DOHH2 (cell line): Measurements from ENCODE around the gene FAM118A.

ENCODE experiments used
- H3F3A ChIP-seq: fragments of 200-600 bp; sonication (generic), shearing (Covaris generic); 2 replicates; pipeline ENCODE4 v1.6.0; 2016; ENCODE audit warnings: antibody characterized with exemption, mild to moderate bottlenecking; ENCODE audit not compliant: control insufficient read depth, insufficient read depth
- H3K27ac ChIP-seq: fragments of 200-600 bp; sonication (generic); 2 replicates; pipeline ENCODE4 v1.5.1; 2014; ENCODE audit warnings: low read depth, mild to moderate bottlenecking, low read length, moderate library complexity
- H3K27me3 ChIP-seq: fragments of 200-600 bp; sonication (generic); 2 replicates; pipeline ENCODE4 v1.6.1; 2014; ENCODE audit warnings: mild to moderate bottlenecking, low read length, mixed read lengths; ENCODE audit not compliant: control insufficient read depth
- H3K36me3 ChIP-seq: fragments of 200-600 bp; sonication (generic); 2 replicates; pipeline ENCODE4 v1.6.1; 2014; ENCODE audit warnings: mild to moderate bottlenecking, low read length, moderate library complexity, mixed read lengths; ENCODE audit not compliant: control insufficient read depth
- H3K4me1 ChIP-seq: fragments of 200-600 bp; sonication (generic); 2 replicates; pipeline ENCODE4 v1.6.1; 2014; ENCODE audit warnings: mild to moderate bottlenecking, low read length, mixed read lengths; ENCODE audit not compliant: control insufficient read depth
- H3K4me2 ChIP-seq: fragments of 200-600 bp; sonication (generic); 2 replicates; pipeline ENCODE4 v1.6.0; 2014; ENCODE audit warnings: mild to moderate bottlenecking, low read length, moderate library complexity
- H3K4me3 ChIP-seq: fragments of 200-600 bp; sonication (generic); 2 replicates; pipeline ENCODE4 v1.5.1; 2014; ENCODE audit warnings: mild to moderate bottlenecking, low read length, mixed read lengths
- H3K79me2 ChIP-seq: fragments of 200-600 bp; sonication (generic); 2 replicates; pipeline ENCODE4 v1.6.1; 2014; ENCODE audit warnings: mild to moderate bottlenecking, low read length, mixed read lengths; ENCODE audit not compliant: control insufficient read depth
- H3K9me2 ChIP-seq: fragments of 200-600 bp; sonication (generic); replicated peaks from 2 replicates; pipeline ENCODE4 v1.6.1; 2014; ENCODE audit warnings: mild to moderate bottlenecking, low read length, mixed read lengths; ENCODE audit not compliant: control insufficient read depth
- H3K9me3 ChIP-seq: fragments of 200-600 bp; sonication (generic); 2 replicates; pipeline ENCODE4 v1.6.1; 2014; ENCODE audit warnings: antibody characterized with exemption, low read length, mixed read lengths; ENCODE audit not compliant: control insufficient read depth, insufficient read depth
- H4K20me1 ChIP-seq: fragments of 200-600 bp; sonication (generic); 2 replicates; pipeline ENCODE4 v1.6.0; 2014; ENCODE audit warnings: low read depth, mild to moderate bottlenecking, antibody characterized with exemption, low read length, moderate library complexity; ENCODE audit not compliant: control insufficient read depth, insufficient read depth
- EZH2phosphoT487 ChIP-seq: fragments of 200-600 bp; sonication (generic); IDR thresholded peaks from 2 replicates; pipeline ENCODE4 v1.6.1; 2017; ENCODE audit warnings: borderline replicate concordance, mild to moderate bottlenecking, antibody characterized with exemption, low read length, moderate library complexity, mixed read lengths
- TF ChIP-seq, protein P1 (sequence below): fragments of 200-600 bp; sonication (generic); IDR thresholded peaks from one replicate; pipeline ENCODE4 v1.5.1; 2014; ENCODE audit warnings: antibody characterized with exemption, mild to moderate bottlenecking, low read depth, low read length; ENCODE audit not compliant: poor library complexity, severe bottlenecking

FAM118A gene

DNA sequence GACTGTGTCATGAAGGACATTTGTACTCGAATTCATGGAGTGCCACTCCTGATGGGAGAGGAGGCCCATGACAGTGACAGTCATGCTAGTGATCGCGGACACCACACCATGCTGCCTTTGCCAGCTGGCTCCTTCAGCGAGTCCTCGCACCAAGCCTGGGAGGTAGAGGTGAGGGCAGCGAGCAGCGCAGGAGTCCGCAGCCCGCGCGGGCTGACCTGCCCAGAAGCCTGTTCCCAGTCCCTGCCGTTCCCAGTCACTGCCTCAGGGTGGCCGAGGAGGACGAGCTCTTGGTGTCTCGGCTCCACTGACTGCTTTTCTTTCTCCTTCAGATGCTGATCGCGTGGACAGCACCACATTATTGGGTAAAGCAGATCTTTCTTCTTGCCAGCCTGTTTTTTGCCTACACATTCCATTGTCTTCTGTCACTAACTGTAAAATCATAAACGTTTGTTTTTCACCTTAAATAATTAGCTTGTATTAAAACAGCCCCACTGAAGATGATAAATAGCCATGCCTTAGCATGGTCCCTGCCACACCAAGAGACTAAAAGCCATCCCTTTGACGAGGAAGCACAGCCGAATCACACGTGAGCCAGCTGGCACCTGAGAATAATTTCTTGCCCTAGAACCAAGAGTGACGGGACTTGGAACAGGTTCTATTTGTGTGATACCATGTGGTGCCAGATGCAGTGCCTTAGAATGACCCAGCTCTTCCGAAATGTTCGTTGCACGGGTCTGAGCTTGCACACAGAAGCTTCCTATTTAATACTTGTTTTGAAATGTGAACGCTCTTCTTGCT lies 25.5 kb downstream of the FAM118A start:
- Histone ChIP-seq H3K4me3 (no peak overlapping the region), H3K4me1 (no peaks in the 10 kb centered on the region), H3K9me3 (no peaks in the 10 kb centered on the region), H3K27me3 (no peaks in the 10 kb centered on the region), H3F3A (no peaks in the 10 kb centered on the region), H3K9me2 (no peaks in the 10 kb centered on the region), H3K36me3 (peaks cover 18% of the 10 kb centered on the region), H3K4me2 (no peak overlapping the region), H3K79me2 (no peaks in the 10 kb centered on the region), H3K27ac (no peak overlapping the region), H4K20me1 (no peaks in the 10 kb centered on the region)
- TF ChIP-seq, protein P1, sequence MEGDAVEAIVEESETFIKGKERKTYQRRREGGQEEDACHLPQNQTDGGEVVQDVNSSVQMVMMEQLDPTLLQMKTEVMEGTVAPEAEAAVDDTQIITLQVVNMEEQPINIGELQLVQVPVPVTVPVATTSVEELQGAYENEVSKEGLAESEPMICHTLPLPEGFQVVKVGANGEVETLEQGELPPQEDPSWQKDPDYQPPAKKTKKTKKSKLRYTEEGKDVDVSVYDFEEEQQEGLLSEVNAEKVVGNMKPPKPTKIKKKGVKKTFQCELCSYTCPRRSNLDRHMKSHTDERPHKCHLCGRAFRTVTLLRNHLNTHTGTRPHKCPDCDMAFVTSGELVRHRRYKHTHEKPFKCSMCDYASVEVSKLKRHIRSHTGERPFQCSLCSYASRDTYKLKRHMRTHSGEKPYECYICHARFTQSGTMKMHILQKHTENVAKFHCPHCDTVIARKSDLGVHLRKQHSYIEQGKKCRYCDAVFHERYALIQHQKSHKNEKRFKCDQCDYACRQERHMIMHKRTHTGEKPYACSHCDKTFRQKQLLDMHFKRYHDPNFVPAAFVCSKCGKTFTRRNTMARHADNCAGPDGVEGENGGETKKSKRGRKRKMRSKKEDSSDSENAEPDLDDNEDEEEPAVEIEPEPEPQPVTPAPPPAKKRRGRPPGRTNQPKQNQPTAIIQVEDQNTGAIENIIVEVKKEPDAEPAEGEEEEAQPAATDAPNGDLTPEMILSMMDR = no peak
- TF ChIP-seq EZH2phosphoT487 = no peak

- no peaks in the 10 kb centered on the region for H3K4me1 ChIP-seq
- H3K36me3 ChIP-seq = peaks cover 16% of the 10 kb centered on the region
- no peaks in the 10 kb centered on the region for H3K9me3 ChIP-seq
- H3K4me3 ChIP-seq = no peak overlapping the region
- H3K9me2 ChIP-seq = no peaks in the 10 kb centered on the region
- no peaks in the 10 kb centered on the region for H3K79me2 ChIP-seq
- no peak overlapping the region for H3K27ac ChIP-seq
- TF ChIP-seq, protein P1 = no peak
- TF ChIP-seq EZH2phosphoT487 = no peak
- H3K27me3 ChIP-seq = no peaks in the 10 kb centered on the region
- H3F3A ChIP-seq = no peaks in the 10 kb centered on the region
- H4K20me1 ChIP-seq = no peaks in the 10 kb centered on the region
- no peak overlapping the region for H3K4me2 ChIP-seq
These were observed 26.3 kb downstream of the FAM118A start for GRCh38 chr22:45335854-45336522.

GRCh38 chr22:45336971-45337431 lies 27.3 kb downstream of the FAM118A start:
- TF ChIP-seq EZH2phosphoT487 = no peak
- TF ChIP-seq, protein P1 = no peak
- H3K27me3 ChIP-seq = no peaks in the 10 kb centered on the region
- H3K9me3 ChIP-seq = no peaks in the 10 kb centered on the region
- H3K27ac ChIP-seq = no peak overlapping the region
- H4K20me1 ChIP-seq = no peaks in the 10 kb centered on the region
- H3K36me3 ChIP-seq = peaks cover 16% of the 10 kb centered on the region
- H3K4me3 ChIP-seq = no peak overlapping the region
- no peaks in the 10 kb centered on the region for H3K4me1 ChIP-seq
- H3K79me2 ChIP-seq = no peaks in the 10 kb centered on the region
- H3F3A ChIP-seq = no peaks in the 10 kb centered on the region
- H3K9me2 ChIP-seq = no peaks in the 10 kb centered on the region
- no peak overlapping the region for H3K4me2 ChIP-seq
